Esophagus muscularis mucosa (tissue), 4 donors: ENCODE results near the gene TUT7.

ENCODE experiments used
- CTCF ChIP-seq, 3 experiments: fragments of 200-600 bp in 2 of 3; fragments of 450-650 bp in 1 of 3; sonication (generic) in 2 of 3; IDR thresholded peaks; one replicate each; pipeline ENCODE4 v1.5.1; 2017 to 2019; ENCODE audit warnings: antibody characterized with exemption in 3 of 3, mild to moderate bottlenecking in 2 of 3, moderate library complexity in 1 of 3
- EP300 ChIP-seq: sonication (generic); formaldehyde crosslinking; IDR thresholded peaks from one replicate; pipeline ENCODE4 v1.6.1; 2017; ENCODE audit warnings: antibody characterized with exemption
- POLR2AphosphoS5 ChIP-seq, 2 donors: sonication (generic); formaldehyde crosslinking; IDR thresholded peaks; one replicate each; pipeline ENCODE4 v1.6.1; 2017; ENCODE audit warnings: antibody characterized with exemption in 2 of 2

- no peak for TF ChIP-seq EP300
- TF ChIP-seq CTCF (IDR thresholded peaks at IDR 0.05) = peak in 1 of 3 experiments; percentile 4
- no peak for TF ChIP-seq POLR2AphosphoS5 (IDR thresholded peaks at IDR 0.05)
These were observed 67.2 kb downstream of the TUT7 start for GRCh38 chr9:86287013-86287412.
